Measurements from ENCODE around the gene CAMSAP2. TPM values are rescaled to one million over a fixed set of nuclear protein-coding genes. Genes with fewer than 3 reads are reported as not detected.

The CAMSAP2 gene
- total RNA-seq, 1 donor from 2014 or later: 49.4 TPM

DNA sequence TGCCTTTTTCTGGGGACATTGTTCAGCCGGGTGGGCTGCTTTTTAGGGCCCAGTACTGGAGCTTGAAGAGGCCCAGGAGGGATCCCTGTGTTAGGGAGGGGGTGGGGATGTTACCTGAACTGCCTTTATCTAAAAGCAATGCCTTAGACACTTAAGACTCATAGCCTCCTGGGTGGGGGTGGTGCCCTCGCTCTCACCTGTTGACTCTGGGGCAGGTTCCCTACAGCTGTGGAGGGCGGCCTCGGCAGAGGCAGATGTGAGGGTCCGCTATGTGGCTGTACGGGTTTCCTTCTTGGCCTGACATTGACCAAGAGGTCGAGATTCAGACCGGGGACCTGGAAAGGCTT is 156.7 kb downstream of the CAMSAP2 start:
- no peak for TF ChIP-seq EZH2 (IDR thresholded peaks at IDR 0.05; ENCODE audit: insufficient read depth, low read length)
- TF ChIP-seq, protein P1, sequence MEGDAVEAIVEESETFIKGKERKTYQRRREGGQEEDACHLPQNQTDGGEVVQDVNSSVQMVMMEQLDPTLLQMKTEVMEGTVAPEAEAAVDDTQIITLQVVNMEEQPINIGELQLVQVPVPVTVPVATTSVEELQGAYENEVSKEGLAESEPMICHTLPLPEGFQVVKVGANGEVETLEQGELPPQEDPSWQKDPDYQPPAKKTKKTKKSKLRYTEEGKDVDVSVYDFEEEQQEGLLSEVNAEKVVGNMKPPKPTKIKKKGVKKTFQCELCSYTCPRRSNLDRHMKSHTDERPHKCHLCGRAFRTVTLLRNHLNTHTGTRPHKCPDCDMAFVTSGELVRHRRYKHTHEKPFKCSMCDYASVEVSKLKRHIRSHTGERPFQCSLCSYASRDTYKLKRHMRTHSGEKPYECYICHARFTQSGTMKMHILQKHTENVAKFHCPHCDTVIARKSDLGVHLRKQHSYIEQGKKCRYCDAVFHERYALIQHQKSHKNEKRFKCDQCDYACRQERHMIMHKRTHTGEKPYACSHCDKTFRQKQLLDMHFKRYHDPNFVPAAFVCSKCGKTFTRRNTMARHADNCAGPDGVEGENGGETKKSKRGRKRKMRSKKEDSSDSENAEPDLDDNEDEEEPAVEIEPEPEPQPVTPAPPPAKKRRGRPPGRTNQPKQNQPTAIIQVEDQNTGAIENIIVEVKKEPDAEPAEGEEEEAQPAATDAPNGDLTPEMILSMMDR (IDR thresholded peaks at IDR 0.05; ENCODE audit: insufficient read depth, low read depth, low read length): no peak
- Histone ChIP-seq H3K27ac (ENCODE audit: low read depth, low read length) (no peak overlapping the region), H3K36me3 (ENCODE audit: insufficient read depth, low read length) (no peaks in the 10 kb centered on the region), H3K27me3 (ENCODE audit: insufficient read depth, low read length) (peaks cover 7% of the 10 kb centered on the region), H4K20me1 (ENCODE audit: insufficient read depth, low read length) (no peaks in the 10 kb centered on the region), H3K4me1 (ENCODE audit: insufficient read depth, low read length) (peaks cover 22% of the 10 kb centered on the region), H3K4me2 (ENCODE audit: low read length) (no peak overlapping the region), H3K4me3 (ENCODE audit: insufficient read depth, low read depth, low read length) (no peak overlapping the region), H3K79me2 (ENCODE audit: insufficient read depth, low read length) (no peaks in the 10 kb centered on the region), H2AFZ (ENCODE audit: low read depth, low read length) (no peak overlapping the region), H3K9ac (ENCODE audit: low read length) (no peak overlapping the region), H3K9me3 (ENCODE audit: insufficient read depth, low read depth, low read length) (no peaks in the 10 kb centered on the region)
- H3K27ac Mint-ChIP-seq (ENCODE audit: unreplicated experiment): no peak overlapping the region
- H3K27me3 Mint-ChIP-seq (ENCODE audit: low read depth, unreplicated experiment): no peaks in the 10 kb centered on the region
- no peak for DNase-seq (ENCODE audit: low read depth)
- H3K9me3 Mint-ChIP-seq (ENCODE audit: unreplicated experiment): peaks cover 4% of the 10 kb centered on the region
- peaks cover 41% of the 10 kb centered on the region for H3K4me1 Mint-ChIP-seq (ENCODE audit: low read depth, unreplicated experiment)
- no peak overlapping the region for H3K4me3 Mint-ChIP-seq (ENCODE audit: unreplicated experiment)
- peaks cover 2% of the 10 kb centered on the region for H3K36me3 Mint-ChIP-seq (ENCODE audit: low read depth, unreplicated experiment)
- FAIRE-seq: no peak

DNA sequence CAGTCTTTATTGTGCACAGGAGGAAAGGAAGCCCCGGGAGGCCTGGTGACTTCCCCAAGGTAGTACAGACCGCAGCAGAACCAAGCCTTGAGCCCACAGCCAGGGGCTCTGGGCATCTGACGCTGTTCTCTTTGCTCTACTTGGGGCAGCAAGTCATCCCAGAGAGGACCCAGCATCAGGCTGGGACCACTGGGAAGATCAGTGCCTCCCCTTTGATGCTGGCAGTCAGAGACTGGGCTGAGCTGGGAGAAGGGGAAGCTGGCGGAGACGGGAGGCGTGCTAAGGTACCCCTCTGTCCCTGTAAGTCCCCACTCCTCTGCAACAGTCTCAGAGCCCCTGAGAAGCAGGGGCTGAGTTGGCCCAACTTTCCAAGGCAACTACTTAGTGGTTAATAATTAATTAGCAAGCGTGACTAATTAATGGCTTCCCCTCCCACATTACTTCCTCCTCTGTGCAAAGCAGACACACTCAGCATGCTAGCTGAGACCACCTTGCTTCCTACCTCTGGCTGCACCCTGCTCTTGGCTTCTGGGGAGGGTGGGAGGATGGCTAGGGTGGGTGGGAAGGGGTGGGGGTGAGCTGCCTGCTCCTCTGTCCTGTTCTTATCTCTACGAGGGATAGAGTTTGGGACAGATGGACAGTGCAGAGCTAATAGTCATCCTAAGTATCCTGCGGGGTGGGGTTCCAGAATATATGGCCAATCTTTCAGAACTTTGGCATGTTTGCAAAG is 157.3 kb downstream of the CAMSAP2 start:
- TF ChIP-seq, protein P1 (IDR thresholded peaks at IDR 0.05; ENCODE audit: insufficient read depth, low read depth, low read length): no peak
- Histone ChIP-seq H4K20me1 (ENCODE audit: insufficient read depth, low read length) (no peaks in the 10 kb centered on the region), H3K79me2 (ENCODE audit: insufficient read depth, low read length) (no peaks in the 10 kb centered on the region), H3K9me3 (ENCODE audit: insufficient read depth, low read depth, low read length) (no peaks in the 10 kb centered on the region), H3K9ac (ENCODE audit: low read length) (no peak overlapping the region), H3K36me3 (ENCODE audit: insufficient read depth, low read length) (no peaks in the 10 kb centered on the region), H3K4me2 (ENCODE audit: low read length) (peak overlapping the region; percentile 60), H3K4me1 (ENCODE audit: insufficient read depth, low read length) (peaks cover 22% of the 10 kb centered on the region), H2AFZ (ENCODE audit: low read depth, low read length) (no peak overlapping the region), H3K27ac (ENCODE audit: low read depth, low read length) (no peak overlapping the region), H3K4me3 (ENCODE audit: insufficient read depth, low read depth, low read length) (no peak overlapping the region), H3K27me3 (ENCODE audit: insufficient read depth, low read length) (peaks cover 7% of the 10 kb centered on the region)
- H3K9me3 Mint-ChIP-seq (ENCODE audit: unreplicated experiment): peaks cover 4% of the 10 kb centered on the region
- peaks cover 4% of the 10 kb centered on the region for H3K36me3 Mint-ChIP-seq (ENCODE audit: low read depth, unreplicated experiment)
- peaks cover 41% of the 10 kb centered on the region for H3K4me1 Mint-ChIP-seq (ENCODE audit: low read depth, unreplicated experiment)
- H3K27ac Mint-ChIP-seq (ENCODE audit: unreplicated experiment): peak overlapping the region; percentile 95
- H3K27me3 Mint-ChIP-seq (ENCODE audit: low read depth, unreplicated experiment): no peaks in the 10 kb centered on the region
- H3K4me3 Mint-ChIP-seq (ENCODE audit: unreplicated experiment): no peak overlapping the region
- FAIRE-seq (no peak), DNase-seq (ENCODE audit: low read depth) (no peak)

DNA sequence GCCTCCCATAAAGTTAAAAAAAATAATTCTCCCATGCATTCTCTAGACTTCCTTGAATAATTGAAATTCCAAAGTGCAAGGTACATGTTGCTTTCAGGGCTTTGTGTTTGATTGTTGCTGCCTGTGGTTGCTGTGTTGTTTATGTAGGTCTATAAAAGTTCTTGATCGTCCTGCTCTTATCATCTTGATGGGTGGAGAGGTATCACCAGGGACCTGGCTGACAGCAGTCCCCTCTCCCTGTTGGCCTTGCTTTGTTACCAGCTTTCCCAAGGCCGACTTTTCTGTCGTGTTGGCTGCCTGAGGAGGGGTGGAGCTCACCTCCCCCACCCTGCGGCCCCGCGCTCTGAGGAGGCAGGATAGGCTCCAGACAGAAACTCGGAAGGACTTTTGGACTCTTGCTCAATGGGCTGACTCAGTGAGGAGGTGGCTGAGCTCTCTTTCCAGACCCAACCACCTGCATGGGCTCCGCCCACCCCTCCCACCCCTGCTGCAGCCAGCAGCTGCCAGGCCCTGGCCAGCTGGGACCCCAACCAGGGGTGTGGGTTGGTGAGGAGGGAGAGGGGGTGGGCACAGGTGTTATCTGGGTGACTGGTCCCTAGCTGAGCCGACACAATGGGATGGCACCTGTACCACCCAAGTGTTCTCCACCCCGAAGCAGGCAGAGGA is 158.0 kb downstream of the CAMSAP2 start:
- peaks cover 16% of the 10 kb centered on the region for H3K4me1 ChIP-seq (ENCODE audit: insufficient read depth, low read length)
- H3K4me3 ChIP-seq (ENCODE audit: insufficient read depth, low read depth, low read length): no peak overlapping the region
- peak overlapping the region; percentile 7 for H3K27ac ChIP-seq (ENCODE audit: low read depth, low read length)
- no peak overlapping the region for H3K9ac ChIP-seq (ENCODE audit: low read length)
- FAIRE-seq: no peak
- Mint-ChIP-seq H3K9me3 (ENCODE audit: unreplicated experiment) (peaks cover 4% of the 10 kb centered on the region), H3K27ac (ENCODE audit: unreplicated experiment) (peak overlapping the region; percentile 95), H3K27me3 (ENCODE audit: low read depth, unreplicated experiment) (no peaks in the 10 kb centered on the region), H3K4me3 (ENCODE audit: unreplicated experiment) (no peak overlapping the region), H3K36me3 (ENCODE audit: low read depth, unreplicated experiment) (peaks cover 7% of the 10 kb centered on the region), H3K4me1 (ENCODE audit: low read depth, unreplicated experiment) (peaks cover 41% of the 10 kb centered on the region)
- H3K4me2 ChIP-seq (ENCODE audit: low read length): peak overlapping the region; percentile 60
- no peaks in the 10 kb centered on the region for H3K79me2 ChIP-seq (ENCODE audit: insufficient read depth, low read length)
- DNase-seq (ENCODE audit: low read depth): peak; percentile 51
- H3K27me3 ChIP-seq (ENCODE audit: insufficient read depth, low read length): peaks cover 4% of the 10 kb centered on the region
- H3K9me3 ChIP-seq (ENCODE audit: insufficient read depth, low read depth, low read length): no peaks in the 10 kb centered on the region
- no peaks in the 10 kb centered on the region for H4K20me1 ChIP-seq (ENCODE audit: insufficient read depth, low read length)
- no peak overlapping the region for H2AFZ ChIP-seq (ENCODE audit: low read depth, low read length)
- no peak for TF ChIP-seq EZH2 (IDR thresholded peaks at IDR 0.05; ENCODE audit: insufficient read depth, low read length)
- TF ChIP-seq, protein P1 (IDR thresholded peaks at IDR 0.05; ENCODE audit: insufficient read depth, low read depth, low read length): no peak
- no peaks in the 10 kb centered on the region for H3K36me3 ChIP-seq (ENCODE audit: insufficient read depth, low read length)
